ENCODE measurements around the gene VRK3. TPM values are rescaled to one million over a fixed set of nuclear protein-coding genes. Genes with fewer than 3 reads are reported as not detected.

The VRK3 gene
- total and polyA plus RNA-seq, 3 donors from 2014 or later: 143 to 375 (median 237) TPM

DNA sequence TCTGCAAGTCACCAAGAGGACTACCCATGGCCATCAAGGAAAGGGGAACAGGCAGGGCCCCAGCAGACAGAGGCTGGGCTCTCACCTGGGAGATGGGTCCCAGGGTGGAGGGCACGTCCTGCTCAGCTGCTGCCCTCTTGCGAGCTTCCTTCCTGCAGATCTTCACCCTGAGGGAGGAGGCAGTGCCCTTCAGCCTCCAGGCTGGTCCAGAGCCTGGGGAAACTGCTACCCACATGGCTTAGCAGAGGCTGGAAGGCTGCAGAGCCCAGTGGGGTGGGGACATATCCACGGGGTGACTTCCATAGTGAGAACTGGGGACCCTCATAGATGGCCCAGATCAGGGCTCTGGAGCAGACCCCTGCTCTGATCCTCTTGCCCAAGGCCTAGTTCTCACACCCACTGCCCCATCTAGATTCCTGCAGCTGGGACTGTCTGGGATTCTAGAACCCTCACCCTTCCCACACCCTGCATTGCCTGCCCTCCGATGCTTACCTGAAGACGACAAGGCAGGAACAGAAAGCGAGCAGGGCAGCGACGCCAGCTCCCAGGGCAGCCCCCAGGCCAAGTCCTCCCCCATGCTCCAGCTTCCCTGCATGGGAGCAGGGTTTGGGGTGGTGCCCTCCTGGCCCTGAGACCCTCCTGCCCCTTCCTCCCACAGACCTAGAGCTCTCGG is 73.2 kb downstream of the VRK3 start:
- TF ChIP-seq, protein P1, sequence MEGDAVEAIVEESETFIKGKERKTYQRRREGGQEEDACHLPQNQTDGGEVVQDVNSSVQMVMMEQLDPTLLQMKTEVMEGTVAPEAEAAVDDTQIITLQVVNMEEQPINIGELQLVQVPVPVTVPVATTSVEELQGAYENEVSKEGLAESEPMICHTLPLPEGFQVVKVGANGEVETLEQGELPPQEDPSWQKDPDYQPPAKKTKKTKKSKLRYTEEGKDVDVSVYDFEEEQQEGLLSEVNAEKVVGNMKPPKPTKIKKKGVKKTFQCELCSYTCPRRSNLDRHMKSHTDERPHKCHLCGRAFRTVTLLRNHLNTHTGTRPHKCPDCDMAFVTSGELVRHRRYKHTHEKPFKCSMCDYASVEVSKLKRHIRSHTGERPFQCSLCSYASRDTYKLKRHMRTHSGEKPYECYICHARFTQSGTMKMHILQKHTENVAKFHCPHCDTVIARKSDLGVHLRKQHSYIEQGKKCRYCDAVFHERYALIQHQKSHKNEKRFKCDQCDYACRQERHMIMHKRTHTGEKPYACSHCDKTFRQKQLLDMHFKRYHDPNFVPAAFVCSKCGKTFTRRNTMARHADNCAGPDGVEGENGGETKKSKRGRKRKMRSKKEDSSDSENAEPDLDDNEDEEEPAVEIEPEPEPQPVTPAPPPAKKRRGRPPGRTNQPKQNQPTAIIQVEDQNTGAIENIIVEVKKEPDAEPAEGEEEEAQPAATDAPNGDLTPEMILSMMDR (IDR thresholded peaks at IDR 0.05): no peak
- no peak for TF ChIP-seq POLR2A (IDR thresholded peaks at IDR 0.05)
- DNase-seq: no peak
- H3K27ac ChIP-seq: no peak overlapping the region
- H3K4me3 ChIP-seq: no peak overlapping the region
- intact Hi-C loops (cut with DNase I; ENCODE audit: low total_unique reads): no loop called here
- H3K27me3 ChIP-seq: no peaks in the 10 kb centered on the region
- WGBS, 2 donors: 53 to 56% methylated on average over 8 to 9 of the region's 9 CpGs
- H3K4me1 ChIP-seq: peaks cover 35% of the 10 kb centered on the region
- no peaks in the 10 kb centered on the region for H3K9me3 ChIP-seq
- H3K36me3 ChIP-seq (ENCODE audit: low read depth, missing control alignments): no peaks in the 10 kb centered on the region

DNA sequence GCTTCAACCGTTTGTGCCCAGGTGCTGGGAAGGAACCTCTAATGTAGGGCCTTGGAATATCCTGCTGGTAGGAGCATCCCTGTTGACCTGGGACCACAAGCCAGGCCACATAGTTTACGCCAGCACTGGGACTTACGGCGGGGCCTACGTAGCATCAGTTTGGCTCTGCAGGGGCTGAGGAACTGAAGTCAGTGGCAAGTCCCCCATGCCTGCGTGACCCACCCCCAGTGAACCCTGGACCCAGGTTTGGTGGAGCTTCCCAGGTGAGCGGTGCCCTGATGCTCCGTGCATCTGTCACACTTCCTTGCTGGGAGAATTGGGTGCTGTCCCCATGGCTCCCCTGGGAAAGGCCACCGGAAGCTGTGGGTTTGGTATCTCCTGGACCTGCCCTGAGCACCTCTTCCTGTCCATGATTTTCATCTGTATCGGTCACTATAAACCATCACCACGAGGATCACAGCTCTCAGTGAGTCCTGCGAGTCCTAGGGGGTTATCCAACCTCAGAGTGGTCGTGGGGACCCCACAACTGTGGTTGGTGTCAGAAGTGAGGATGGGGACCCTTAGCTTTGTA is 74.1 kb downstream of the VRK3 start:
- Histone ChIP-seq H3K27ac (no peak overlapping the region), H3K27me3 (no peaks in the 10 kb centered on the region), H3K36me3 (ENCODE audit: low read depth, missing control alignments) (no peaks in the 10 kb centered on the region), H3K4me3 (no peak overlapping the region), H3K9me3 (no peaks in the 10 kb centered on the region), H3K4me1 (peaks cover 35% of the 10 kb centered on the region)
- TF ChIP-seq, protein P1 (IDR thresholded peaks at IDR 0.05): no peak
- TF ChIP-seq POLR2A (IDR thresholded peaks at IDR 0.05): no peak
- intact Hi-C loops (cut with DNase I; ENCODE audit: low total_unique reads): no loop called here
- 76 to 82% methylated on average over 9 to 13 of the region's 13 CpGs for WGBS, 2 donors
- DNase-seq: no peak

DNA sequence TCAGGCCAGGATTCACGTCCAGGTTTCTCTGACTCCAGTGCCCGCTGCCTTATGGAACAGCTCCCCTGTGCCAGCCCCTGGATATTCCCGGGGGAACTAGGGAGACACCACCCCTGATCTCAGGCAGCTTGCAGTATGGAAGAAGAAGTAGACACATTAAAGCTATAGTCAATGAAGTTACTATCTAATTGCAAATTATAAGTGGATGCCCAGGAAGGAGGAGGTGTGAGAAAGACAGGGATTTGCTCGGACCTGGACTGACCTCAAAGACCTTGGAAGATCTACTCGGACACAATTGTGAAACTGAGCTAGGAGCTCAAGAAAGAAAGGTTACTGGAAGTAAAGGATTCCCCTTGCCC is 74.6 kb downstream of the VRK3 start:
- no peak for DNase-seq
- H3K4me3 ChIP-seq: no peak overlapping the region
- H3K27ac ChIP-seq: no peak overlapping the region
- TF ChIP-seq, protein P1 (IDR thresholded peaks at IDR 0.05): no peak
- TF ChIP-seq POLR2A (IDR thresholded peaks at IDR 0.05): no peak
- no peaks in the 10 kb centered on the region for H3K36me3 ChIP-seq (ENCODE audit: low read depth, missing control alignments)
- H3K9me3 ChIP-seq: no peaks in the 10 kb centered on the region
- WGBS, 2 donors: 68 to 73% methylated on average over 5 of the region's 5 CpGs
- H3K4me1 ChIP-seq: peaks cover 34% of the 10 kb centered on the region
- no peaks in the 10 kb centered on the region for H3K27me3 ChIP-seq
- intact Hi-C loops (cut with DNase I; ENCODE audit: low total_unique reads): no loop called here

DNA sequence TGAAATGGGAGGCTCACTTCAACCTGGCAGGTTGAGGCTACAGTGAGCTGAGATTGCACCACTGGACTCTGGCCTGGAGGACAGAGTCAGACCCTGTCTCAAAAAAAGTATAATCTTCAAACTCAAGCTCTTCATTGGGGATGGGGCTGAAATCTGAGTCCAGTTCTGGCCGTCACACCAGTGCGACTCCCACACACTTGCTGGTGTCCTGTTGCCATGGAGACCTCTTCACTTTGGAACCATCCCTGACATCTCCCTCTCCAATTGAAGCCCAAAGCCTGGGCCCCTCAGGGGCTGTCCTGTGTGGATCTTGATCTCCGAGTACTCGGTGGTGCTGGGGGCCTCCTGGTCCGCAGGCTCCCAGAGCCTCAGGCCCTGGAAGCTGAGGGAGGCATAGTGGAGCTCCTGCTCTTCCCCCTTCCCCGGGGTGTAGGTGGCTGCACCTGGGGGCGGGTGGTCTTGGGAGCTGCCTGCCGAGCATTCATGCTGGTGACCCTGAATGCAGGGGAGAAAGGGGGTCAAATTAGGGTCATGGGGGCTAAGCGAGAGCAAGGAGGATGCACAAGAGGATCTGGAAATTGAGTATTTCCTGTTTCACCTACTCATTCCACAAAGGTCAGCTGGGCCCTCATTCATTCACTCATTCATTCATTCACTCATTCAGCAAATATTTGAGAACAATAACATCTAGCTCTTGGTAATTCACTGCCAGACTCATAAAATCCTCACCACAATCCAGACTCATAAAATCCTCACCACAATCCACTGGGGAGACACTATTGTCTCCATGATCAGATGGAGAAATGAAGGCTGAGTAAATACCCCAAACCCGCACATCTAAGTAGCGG is 75.2 kb downstream of the VRK3 start:
- WGBS, 2 donors: 64 to 69% methylated on average over 10 to 11 of the region's 11 CpGs
- DNase-seq: no peak

More for the DNA sequence above, 75.2 kb downstream of the VRK3 start:
- Histone ChIP-seq H3K9me3 (no peaks in the 10 kb centered on the region), H3K4me3 (no peak overlapping the region), H3K27me3 (no peaks in the 10 kb centered on the region), H3K36me3 (ENCODE audit: low read depth, missing control alignments) (no peaks in the 10 kb centered on the region), H3K4me1 (peaks cover 28% of the 10 kb centered on the region), H3K27ac (no peak overlapping the region)
- TF ChIP-seq, protein P1 (IDR thresholded peaks at IDR 0.05): no peak
- no peak for TF ChIP-seq POLR2A (IDR thresholded peaks at IDR 0.05)
- intact Hi-C loops (cut with DNase I; ENCODE audit: low total_unique reads): no loop called here

All from testis (tissue), 3 donors.